Measurements from ENCODE around the gene ARHGEF19. TPM values are rescaled to one million over a fixed set of nuclear protein-coding genes. Genes with fewer than 3 reads are reported as not detected.

The ARHGEF19 gene
- total RNA-seq, 1 experiment from 2014 or later, result 21.1 TPM

GRCh38 chr1:16235944-16236510, 23.6 kb upstream of the ARHGEF19 start:
- Histone ChIP-seq H3K9ac (ENCODE audit: extremely low read depth, insufficient read length, low read length) (no peak overlapping the region), H3K27ac (ENCODE audit: insufficient read length, low read depth, low read length) (no peak overlapping the region), H2BK12ac (ENCODE audit: insufficient read length, low read depth, low read length) (no peak overlapping the region), H3T11ph (ENCODE audit: low read length) (no peak overlapping the region), H2BK5ac (ENCODE audit: insufficient read length, low read length) (no peak overlapping the region), H3K4me1 (ENCODE audit: insufficient read depth, low read length) (0 out of 2 replicates have a peak, but pooled peaks cover 5% of the 10 kb centered on the region), H3K4me2 (ENCODE audit: insufficient read depth, insufficient read length, low read length) (peak overlapping the region; percentile 83), H3K23me2 (ENCODE audit: insufficient read length, low read depth, low read length, poor library complexity, severe bottlenecking) (peaks cover 6% of the 10 kb centered on the region), H3K9me3 (ENCODE audit: control insufficient read depth, low read depth, low read length) (no peaks in the 10 kb centered on the region), H3K4ac (ENCODE audit: low read depth, low read length) (no peak overlapping the region), H2BK15ac (ENCODE audit: low read depth, low read length) (no peak overlapping the region), H2BK20ac (ENCODE audit: low read depth, low read length, poor library complexity, severe bottlenecking) (no peak overlapping the region), H3K79me2 (ENCODE audit: insufficient read depth, low read length) (no peaks in the 10 kb centered on the region), H3K14ac (ENCODE audit: insufficient read depth, low read length) (no peak overlapping the region), H3K27me3 (ENCODE audit: insufficient read depth, low read length) (no peaks in the 10 kb centered on the region), H3K56ac (ENCODE audit: insufficient read length, low read depth, low read length) (no peak overlapping the region), H2AFZ (ENCODE audit: low read length) (no peak overlapping the region), H2AK5ac (ENCODE audit: insufficient read length, low read length) (no peak overlapping the region), H4K8ac (replicated peaks; ENCODE audit: insufficient read length, low read depth, low read length) (no peak overlapping the region), H3K23ac (ENCODE audit: insufficient read length, low read depth, low read length) (no peak overlapping the region), H4K91ac (ENCODE audit: insufficient read length, low read depth, low read length) (no peak overlapping the region), H2BK120ac (ENCODE audit: low read depth, low read length, poor library complexity, severe bottlenecking) (no peak overlapping the region), H4K20me1 (ENCODE audit: control insufficient read depth, insufficient read depth, insufficient read length) (no peaks in the 10 kb centered on the region), H3K79me1 (ENCODE audit: insufficient read depth, low read depth, low read length, poor library complexity, severe bottlenecking) (no peaks in the 10 kb centered on the region), H4K5ac (ENCODE audit: insufficient read length, low read depth, low read length) (no peak overlapping the region), H3K18ac (ENCODE audit: insufficient read length, low read depth, low read length) (no peak overlapping the region)
- no peaks in the 10 kb centered on the region; a peak in 1 of 7 replicates for H3K36me3 Mint-ChIP-seq (ENCODE audit: insufficient read depth in 1 of 3, low read depth in 3 of 3)
- H3K4me1 Mint-ChIP-seq, result peaks cover 6 to 13% of the 10 kb centered on the region in 2 experiments
- TF ChIP-seq CTCF (conservative IDR thresholded peaks at IDR 0.05), result peak; percentile 52
- peaks cover 5% of the 10 kb centered on the region for H3K27me3 Mint-ChIP-seq (ENCODE audit: low read depth)
- DNase-seq, result no peak
- no peaks in the 10 kb centered on the region; a peak in 2 of 5 replicates for H3K9me3 Mint-ChIP-seq
- H3K4me3 Mint-ChIP-seq, result peak overlapping the region; percentile 85 to 89
- WGBS (ENCODE audit: extremely low coverage, insufficient read length, low lambda C conversion rate), result no CpG with 5 or more reads among the region's 6 CpGs
- H3K27ac Mint-ChIP-seq, result no peak overlapping the region
